HCT116 (cell line): ENCODE measurements around the gene JAM3. TPM values are rescaled to one million over a fixed set of nuclear protein-coding genes. Genes with fewer than 3 reads are reported as not detected.

Source experiments
- ATAC-seq: fragments of 200-7000 bp; cut with Tn5 transposase; 2 replicates; pipeline ENCODE4 v1.9.1; 2020; ENCODE audit warnings: mild to moderate bottlenecking, moderate library complexity
- BruUV-seq: library from RNA; stranded (reverse); fragments of 400-500 nt; replicated peaks from 2 replicates; lab custom pipeline; 2021; lab: Mats Ljungman, UMichigan
- CTCF ChIA-PET: fragments of 300-600 bp; sonication (Branson Sonifier 250); formaldehyde crosslinking; loops from one replicate; lab custom pipeline; 2021; ENCODE audit warnings: antibody characterized with exemption; lab: Charles Lee
- POLR2A ChIA-PET: fragments of 300-600, 350-600 bp; sonication (Branson Sonifier 250); formaldehyde crosslinking; loops from one replicate; lab custom pipeline; 2021; ENCODE audit warnings: antibody characterized with exemption; lab: Charles Lee
- RAD21 ChIA-PET, 2 experiments: fragments of 300-600 bp; sonication (Branson Sonifier 250); formaldehyde crosslinking; loops; one replicate each; lab custom pipeline; 2023; ENCODE audit warnings: low total read pairs in 2 of 2; ENCODE audit not compliant: uncharacterized antibody in 2 of 2, unreplicated experiment in 2 of 2, low non-redundant PET in 1 of 2; lab: Charles Lee
- DNase-seq: peaks from one replicate; pipeline ENCODE4 v3.0.0-alpha.2; 2010; ENCODE audit warnings: low read depth, low spot score
- H2AFZ ChIP-seq: fragments of 200-600 bp; shearing (Covaris generic), sonication (generic); 2 replicates; pipeline ENCODE4 v1.6.1; 2017; ENCODE audit warnings: low read depth, mixed run types, mixed read lengths, antibody characterized with exemption, low read length; ENCODE audit not compliant: poor library complexity, severe bottlenecking
- H3K27ac ChIP-seq: 2 replicates; pipeline ENCODE4 v1.5.1; 2012; ENCODE audit warnings: low read depth, low read length
- H3K27me3 ChIP-seq: fragments of 200-600 bp; sonication (generic); 2 replicates; pipeline ENCODE4 v1.6.1; 2016; ENCODE audit warnings: mixed run types, low read length, mixed read lengths; ENCODE audit not compliant: insufficient read depth
- H3K36me3 ChIP-seq, 2 experiments: fragments of 200-500 bp in 1 of 2; fragments of 200-600 bp in 1 of 2; sonication (Bioruptor generic) in 1 of 2; sonication (generic) in 1 of 2; 2 replicates each; pipeline versions ENCODE4 v1.5.1 to v1.6.1; 2014 to 2016; ENCODE audit warnings: low read length in 2 of 2, inconsistent platforms in 1 of 2, mixed read lengths in 1 of 2, mixed run types in 1 of 2; ENCODE audit not compliant: insufficient read depth in 2 of 2, control insufficient read depth in 1 of 2
- H3K4me1 ChIP-seq, 2 experiments: fragments of 200-600 bp in 1 of 2; sonication (generic) in 1 of 2; 2 replicates each; pipeline versions ENCODE4 v1.5.1 to v1.6.1; 2012 to 2017; ENCODE audit warnings: low read length in 2 of 2, inconsistent platforms in 1 of 2, mild to moderate bottlenecking in 1 of 2, mixed read lengths in 1 of 2, mixed run types in 1 of 2, moderate library complexity in 1 of 2; ENCODE audit not compliant: insufficient read depth in 2 of 2, control insufficient read depth in 1 of 2
- H3K4me2 ChIP-seq: fragments of 200-600 bp; sonication (generic); 2 replicates; pipeline ENCODE4 v1.6.1; 2017; ENCODE audit warnings: mixed run types, low read length, mixed read lengths
- H3K4me3 ChIP-seq, 2 experiments: fragments of 200-600 bp in 1 of 2; sonication (generic) in 1 of 2; replicated peaks in 1 of 2; 2 replicates each; pipeline ENCODE4 v1.5.1; 2011 to 2016; ENCODE audit warnings: low read length in 2 of 2, control low read depth in 1 of 2, low read depth in 1 of 2, mild to moderate bottlenecking in 1 of 2, mixed read lengths in 1 of 2, mixed run types in 1 of 2
- H3K79me2 ChIP-seq: fragments of 200-600 bp; sonication (generic); 2 replicates; pipeline ENCODE4 v1.6.1; 2017; ENCODE audit warnings: mild to moderate bottlenecking, mixed run types, low read length, moderate library complexity, mixed read lengths; ENCODE audit not compliant: insufficient read depth
- H3K9ac ChIP-seq: fragments of 200-600 bp; sonication (generic); 2 replicates; pipeline ENCODE4 v1.6.1; 2016; ENCODE audit warnings: low read length, mixed read lengths
- H3K9me2 ChIP-seq: fragments of 200-600 bp; sonication (generic), shearing (Covaris generic); 2 replicates; pipeline ENCODE4 v1.6.1; 2017; ENCODE audit warnings: mixed run types, mild to moderate bottlenecking, moderate library complexity; ENCODE audit not compliant: insufficient read depth
- H3K9me3 ChIP-seq, 2 experiments: fragments of 200-500 bp in 1 of 2; fragments of 200-600 bp in 1 of 2; sonication (Bioruptor generic) in 1 of 2; sonication (generic) in 1 of 2; 2 replicates each; pipeline ENCODE4 v1.6.1; 2014 to 2017; ENCODE audit warnings: low read length in 2 of 2, mixed read lengths in 2 of 2, inconsistent platforms in 1 of 2, low read depth in 1 of 2, mild to moderate bottlenecking in 1 of 2, mixed run types in 1 of 2, moderate library complexity in 1 of 2; ENCODE audit not compliant: control insufficient read depth in 1 of 2, insufficient read depth in 1 of 2
- H4K20me1 ChIP-seq: fragments of 200-600 bp; sonication (generic), shearing (Covaris generic); 2 replicates; pipeline ENCODE4 v1.6.1; 2017; ENCODE audit warnings: mixed run types, mild to moderate bottlenecking, moderate library complexity; ENCODE audit not compliant: insufficient read depth
- CBX3 ChIP-seq: IDR thresholded peaks from 2 replicates; pipeline ENCODE4 v1.6.1; 2012; ENCODE audit warnings: low read depth
- CEBPB ChIP-seq: IDR thresholded peaks from 2 replicates; pipeline ENCODE4 v1.6.1; 2012; ENCODE audit warnings: low read depth
- EGR1 ChIP-seq: IDR thresholded peaks from 2 replicates; pipeline ENCODE4 v1.6.1; 2012; ENCODE audit warnings: low read depth
- ELF1 ChIP-seq: IDR thresholded peaks from 2 replicates; pipeline ENCODE4 v1.6.1; 2012; ENCODE audit warnings: low read depth, borderline replicate concordance
- EZH2 ChIP-seq: fragments of 200-600 bp; sonication (generic); IDR thresholded peaks from 2 replicates; pipeline ENCODE4 v1.6.1; 2017; ENCODE audit warnings: antibody characterized with exemption, mixed run types
- EZH2phosphoT487 ChIP-seq: fragments of 200-600 bp; IDR thresholded peaks from 2 replicates; pipeline ENCODE4 v1.6.1; 2018; ENCODE audit warnings: antibody characterized with exemption, borderline replicate concordance
- JUND ChIP-seq: IDR thresholded peaks from 2 replicates; pipeline ENCODE4 v1.6.1; 2012
- POLR2AphosphoS5 ChIP-seq: IDR thresholded peaks from 2 replicates; pipeline ENCODE4 v1.6.1; 2011; ENCODE audit warnings: mild to moderate bottlenecking, low read depth, low read length, moderate library complexity
- RAD21 ChIP-seq: IDR thresholded peaks from 2 replicates; pipeline ENCODE4 v1.6.1; 2012; ENCODE audit warnings: low read depth, mild to moderate bottlenecking
- SIN3A ChIP-seq: IDR thresholded peaks from 2 replicates; pipeline ENCODE4 v1.6.1; 2012; ENCODE audit warnings: low read depth
- SP1 ChIP-seq: IDR thresholded peaks from 2 replicates; pipeline ENCODE4 v1.6.1; 2012; ENCODE audit warnings: low read depth
- TCF7L2 ChIP-seq: IDR thresholded peaks from 2 replicates; pipeline ENCODE4 v1.7.0; 2011; ENCODE audit warnings: borderline replicate concordance, inconsistent platforms; ENCODE audit not compliant: insufficient read depth, insufficient read length; ENCODE audit errors: extremely low read depth
- ZFX ChIP-seq: fragments of 450-650 bp; IDR thresholded peaks from 2 replicates; pipeline ENCODE4 v1.6.1; 2017
- intact Hi-C: fragments of 100-400 bp; cut with micrococcal nuclease; formaldehyde crosslinking; loops from 2 replicates; pipeline ENCODE4 v1.10.0; 2022
- total RNA-seq: library from RNA; stranded (reverse); gene quantifications from one replicate; pipeline ENCODE4 v1.2.1, GENCODE V29; 2021; ENCODE audit not compliant: unreplicated experiment
- TF ChIP-seq, protein P1 (sequence below): IDR thresholded peaks from 2 replicates; pipeline ENCODE4 v1.6.1; 2012; ENCODE audit warnings: low read depth
- TF ChIP-seq, protein P2 (sequence below): IDR thresholded peaks from 2 replicates; pipeline ENCODE4 v1.6.1; 2011; ENCODE audit warnings: mild to moderate bottlenecking, low read length, moderate library complexity; ENCODE audit not compliant: insufficient replicate concordance; ENCODE audit errors: extremely low read depth
- TF ChIP-seq, protein P3 (sequence below), 3 experiments: fragments of 200-600 bp in 1 of 3; sonication (generic) in 1 of 3; IDR thresholded peaks in 2 of 3; conservative IDR thresholded peaks in 1 of 3; 2 replicates each; pipeline ENCODE4 v1.5.1; 2012 to 2017; ENCODE audit warnings: low read depth in 2 of 3, low read length in 2 of 3, antibody characterized with exemption in 1 of 3, borderline replicate concordance in 1 of 3, control low read depth in 1 of 3, mild to moderate bottlenecking in 1 of 3, mixed read lengths in 1 of 3, mixed run types in 1 of 3, moderate library complexity in 1 of 3; ENCODE audit not compliant: insufficient read depth in 1 of 3
- TF ChIP-seq, protein P4 (sequence below): IDR thresholded peaks from 2 replicates; pipeline ENCODE4 v1.6.1; 2012

JAM3 gene
- total RNA-seq, 1 experiment from 2014 or later: 0.25 TPM

DNA sequence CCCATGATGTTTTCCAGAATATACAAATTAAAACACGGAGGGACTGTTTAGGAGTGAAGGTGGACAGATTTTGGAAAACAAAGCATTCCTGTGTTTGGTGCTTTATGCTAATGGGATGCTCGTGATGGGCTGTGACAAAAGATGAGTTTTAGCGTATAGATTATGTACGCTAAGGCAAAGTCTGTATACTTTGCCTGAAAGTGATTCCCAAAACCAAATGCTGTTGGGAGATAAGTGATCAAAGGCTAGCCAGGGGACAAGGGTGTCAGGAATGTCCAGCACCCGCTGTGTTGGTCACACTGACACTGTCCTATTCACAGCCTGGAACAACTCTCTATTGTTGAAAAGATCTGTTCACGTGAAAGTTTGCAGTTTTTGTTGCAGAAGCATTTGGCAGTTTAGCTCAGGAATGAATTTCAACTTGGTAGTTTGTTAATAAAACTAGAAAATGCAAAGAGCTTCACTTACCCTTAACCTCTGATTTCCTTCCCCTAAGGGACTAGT is 1.5 kb downstream of the JAM3 start:
- DNase-seq (no peak), ATAC-seq (no peak)
- H3K4me1 ChIP-seq: no peaks in the 10 kb centered on the region
- H3K36me3 ChIP-seq: no peaks in the 10 kb centered on the region
- CTCF ChIA-PET: no interaction called here
- POLR2A ChIA-PET: no interaction called here
- peaks cover 62% of the 10 kb centered on the region for H3K27me3 ChIP-seq
- no peaks in the 10 kb centered on the region for H3K9me2 ChIP-seq
- H2AFZ ChIP-seq: no peak overlapping the region
- H3K9ac ChIP-seq: no peak overlapping the region
- H3K4me2 ChIP-seq: no peak overlapping the region
- no TSS peak for BruUV-seq
- no peaks in the 10 kb centered on the region for H3K79me2 ChIP-seq
- TF ChIP-seq SIN3A (no peak), POLR2AphosphoS5 (no peak), TCF7L2 (no peak), EZH2phosphoT487 (no peak), RAD21 (no peak), CEBPB (no peak), EGR1 (no peak), EZH2 (no peak), ELF1 (no peak), ZFX (no peak), SP1 (no peak), CBX3 (no peak), JUND (no peak)
- TF ChIP-seq, protein P1, sequence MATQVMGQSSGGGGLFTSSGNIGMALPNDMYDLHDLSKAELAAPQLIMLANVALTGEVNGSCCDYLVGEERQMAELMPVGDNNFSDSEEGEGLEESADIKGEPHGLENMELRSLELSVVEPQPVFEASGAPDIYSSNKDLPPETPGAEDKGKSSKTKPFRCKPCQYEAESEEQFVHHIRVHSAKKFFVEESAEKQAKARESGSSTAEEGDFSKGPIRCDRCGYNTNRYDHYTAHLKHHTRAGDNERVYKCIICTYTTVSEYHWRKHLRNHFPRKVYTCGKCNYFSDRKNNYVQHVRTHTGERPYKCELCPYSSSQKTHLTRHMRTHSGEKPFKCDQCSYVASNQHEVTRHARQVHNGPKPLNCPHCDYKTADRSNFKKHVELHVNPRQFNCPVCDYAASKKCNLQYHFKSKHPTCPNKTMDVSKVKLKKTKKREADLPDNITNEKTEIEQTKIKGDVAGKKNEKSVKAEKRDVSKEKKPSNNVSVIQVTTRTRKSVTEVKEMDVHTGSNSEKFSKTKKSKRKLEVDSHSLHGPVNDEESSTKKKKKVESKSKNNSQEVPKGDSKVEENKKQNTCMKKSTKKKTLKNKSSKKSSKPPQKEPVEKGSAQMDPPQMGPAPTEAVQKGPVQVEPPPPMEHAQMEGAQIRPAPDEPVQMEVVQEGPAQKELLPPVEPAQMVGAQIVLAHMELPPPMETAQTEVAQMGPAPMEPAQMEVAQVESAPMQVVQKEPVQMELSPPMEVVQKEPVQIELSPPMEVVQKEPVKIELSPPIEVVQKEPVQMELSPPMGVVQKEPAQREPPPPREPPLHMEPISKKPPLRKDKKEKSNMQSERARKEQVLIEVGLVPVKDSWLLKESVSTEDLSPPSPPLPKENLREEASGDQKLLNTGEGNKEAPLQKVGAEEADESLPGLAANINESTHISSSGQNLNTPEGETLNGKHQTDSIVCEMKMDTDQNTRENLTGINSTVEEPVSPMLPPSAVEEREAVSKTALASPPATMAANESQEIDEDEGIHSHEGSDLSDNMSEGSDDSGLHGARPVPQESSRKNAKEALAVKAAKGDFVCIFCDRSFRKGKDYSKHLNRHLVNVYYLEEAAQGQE: no peak
- TF ChIP-seq, protein P2, sequence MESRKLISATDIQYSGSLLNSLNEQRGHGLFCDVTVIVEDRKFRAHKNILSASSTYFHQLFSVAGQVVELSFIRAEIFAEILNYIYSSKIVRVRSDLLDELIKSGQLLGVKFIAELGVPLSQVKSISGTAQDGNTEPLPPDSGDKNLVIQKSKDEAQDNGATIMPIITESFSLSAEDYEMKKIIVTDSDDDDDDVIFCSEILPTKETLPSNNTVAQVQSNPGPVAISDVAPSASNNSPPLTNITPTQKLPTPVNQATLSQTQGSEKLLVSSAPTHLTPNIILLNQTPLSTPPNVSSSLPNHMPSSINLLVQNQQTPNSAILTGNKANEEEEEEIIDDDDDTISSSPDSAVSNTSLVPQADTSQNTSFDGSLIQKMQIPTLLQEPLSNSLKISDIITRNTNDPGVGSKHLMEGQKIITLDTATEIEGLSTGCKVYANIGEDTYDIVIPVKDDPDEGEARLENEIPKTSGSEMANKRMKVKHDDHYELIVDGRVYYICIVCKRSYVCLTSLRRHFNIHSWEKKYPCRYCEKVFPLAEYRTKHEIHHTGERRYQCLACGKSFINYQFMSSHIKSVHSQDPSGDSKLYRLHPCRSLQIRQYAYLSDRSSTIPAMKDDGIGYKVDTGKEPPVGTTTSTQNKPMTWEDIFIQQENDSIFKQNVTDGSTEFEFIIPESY: no peak
- TF ChIP-seq, protein P3, sequence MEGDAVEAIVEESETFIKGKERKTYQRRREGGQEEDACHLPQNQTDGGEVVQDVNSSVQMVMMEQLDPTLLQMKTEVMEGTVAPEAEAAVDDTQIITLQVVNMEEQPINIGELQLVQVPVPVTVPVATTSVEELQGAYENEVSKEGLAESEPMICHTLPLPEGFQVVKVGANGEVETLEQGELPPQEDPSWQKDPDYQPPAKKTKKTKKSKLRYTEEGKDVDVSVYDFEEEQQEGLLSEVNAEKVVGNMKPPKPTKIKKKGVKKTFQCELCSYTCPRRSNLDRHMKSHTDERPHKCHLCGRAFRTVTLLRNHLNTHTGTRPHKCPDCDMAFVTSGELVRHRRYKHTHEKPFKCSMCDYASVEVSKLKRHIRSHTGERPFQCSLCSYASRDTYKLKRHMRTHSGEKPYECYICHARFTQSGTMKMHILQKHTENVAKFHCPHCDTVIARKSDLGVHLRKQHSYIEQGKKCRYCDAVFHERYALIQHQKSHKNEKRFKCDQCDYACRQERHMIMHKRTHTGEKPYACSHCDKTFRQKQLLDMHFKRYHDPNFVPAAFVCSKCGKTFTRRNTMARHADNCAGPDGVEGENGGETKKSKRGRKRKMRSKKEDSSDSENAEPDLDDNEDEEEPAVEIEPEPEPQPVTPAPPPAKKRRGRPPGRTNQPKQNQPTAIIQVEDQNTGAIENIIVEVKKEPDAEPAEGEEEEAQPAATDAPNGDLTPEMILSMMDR (IDR thresholded peaks at IDR 0.05 in 2 of 3, conservative IDR thresholded peaks at IDR 0.05 in 1 of 3; ENCODE audit: borderline replicate concordance in 1 of 3, insufficient read depth in 1 of 3, low read depth in 2 of 3, low read length in 2 of 3): no peak
- TF ChIP-seq, protein P4, sequence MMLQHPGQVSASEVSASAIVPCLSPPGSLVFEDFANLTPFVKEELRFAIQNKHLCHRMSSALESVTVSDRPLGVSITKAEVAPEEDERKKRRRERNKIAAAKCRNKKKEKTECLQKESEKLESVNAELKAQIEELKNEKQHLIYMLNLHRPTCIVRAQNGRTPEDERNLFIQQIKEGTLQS: no peak
- H4K20me1 ChIP-seq: no peaks in the 10 kb centered on the region
- no peak overlapping the region for H3K27ac ChIP-seq
- intact Hi-C loops: no loop called here
- no peaks in the 10 kb centered on the region for H3K9me3 ChIP-seq
- no peak overlapping the region for H3K4me3 ChIP-seq
- RAD21 ChIA-PET: no interaction called here
